Transverse colon (tissue), 4 donors: ENCODE data around the gene RPL14.

Source experiments
- CTCF ChIP-seq, 5 experiments: fragments of 200-600 bp in 3 of 5; fragments of 450-650 bp in 2 of 5; sonication (generic) in 3 of 5; IDR thresholded peaks; 1 replicate in 2 of 5; 2 replicates in 3 of 5; pipeline ENCODE4 v1.5.1; 2016 to 2017; ENCODE audit warnings: antibody characterized with exemption in 5 of 5, inconsistent platforms in 3 of 5, mild to moderate bottlenecking in 2 of 5, moderate library complexity in 1 of 5
- EP300 ChIP-seq: sonication (generic); formaldehyde crosslinking; IDR thresholded peaks from one replicate; pipeline ENCODE4 v1.6.1; 2017; ENCODE audit warnings: antibody characterized with exemption, low read depth
- POLR2A ChIP-seq: fragments of 450-650 bp; IDR thresholded peaks from one replicate; pipeline ENCODE4 v1.6.1; 2016; ENCODE audit warnings: antibody characterized with exemption, mild to moderate bottlenecking, moderate library complexity
- POLR2AphosphoS5 ChIP-seq, 3 donors: sonication (generic); formaldehyde crosslinking; IDR thresholded peaks; one replicate each; pipeline ENCODE4 v1.6.1; 2016; ENCODE audit warnings: antibody characterized with exemption in 3 of 3

GRCh38 chr3:40414270-40414669 is 42.9 kb upstream of the RPL14 start:
- no peak for TF ChIP-seq CTCF (IDR thresholded peaks at IDR 0.05)
- no peak for TF ChIP-seq POLR2AphosphoS5 (IDR thresholded peaks at IDR 0.05)
- no peak for TF ChIP-seq POLR2A
- TF ChIP-seq EP300 = no peak
